Right ventricle myocardium inferior (tissue), 1 donor: ENCODE results near the gene APOBEC3F. TPM values are rescaled to one million over a fixed set of nuclear protein-coding genes. Genes with fewer than 3 reads are reported as not detected.
"Not testable (repeated sequence)": the region's sequence is repeated elsewhere in the genome, so short reads cannot be mapped to it uniquely, and the experiment has no call there.

Experiments
- ATAC-seq: fragments of 200-7000 bp; cut with Tn5 transposase; one replicate; pipeline ENCODE4 v1.9.1; 2020; ENCODE audit warnings: mild to moderate bottlenecking, moderate library complexity
- DNase-seq: peaks from one replicate; pipeline ENCODE4 v3.0.0; 2021; ENCODE audit errors: missing footprints
- intact Hi-C: fragments of 100-400 bp; cut with DNase I; formaldehyde crosslinking; loops from one replicate; pipeline ENCODE4 v1.11.0; 2022
- long read RNA-seq: library from polyadenylated mRNA; unstranded; transcript quantifications from one replicate; pipeline ENCODE4 v2.0.0, GENCODE V29; 2021
- total RNA-seq: library from RNA; stranded (reverse); fragmentation: NEBNext Ultra II Directional; extraction: Animal tissue kit (Norgen Biotek cat#: 25700); gene quantifications from one replicate; pipeline ENCODE4 v1.2.1, GENCODE V29; 2021
- donor health status: DM: no; HTN: yes; CAD: no; lungs with severe emphysema.

Gene APOBEC3F
- 6.7 TPM for total RNA-seq
- long read RNA-seq, partial matches to known transcripts: 1 of 1 reads
- long read RNA-seq, other reads (novel, unspliced or antisense): 0 of 1 reads

- DNase-seq (peak; percentile 78), ATAC-seq (peak; percentile 94)
- intact Hi-C loops: not testable (repeated sequence)
Measured at GRCh38 chr22:39040538-39041296, at the start of gene APOBEC3F. Gene APOBEC3F (plus strand): TSS chr22:39040864. CDS start chr22:39040961, 97 bp downstream.

- DNase-seq, intact Hi-C loops: not testable (repeated sequence)
- peak; percentile 56 for ATAC-seq
Measured at GRCh38 chr22:38992871-38993371, 47.7 kb upstream of the APOBEC3F start.

DNA sequence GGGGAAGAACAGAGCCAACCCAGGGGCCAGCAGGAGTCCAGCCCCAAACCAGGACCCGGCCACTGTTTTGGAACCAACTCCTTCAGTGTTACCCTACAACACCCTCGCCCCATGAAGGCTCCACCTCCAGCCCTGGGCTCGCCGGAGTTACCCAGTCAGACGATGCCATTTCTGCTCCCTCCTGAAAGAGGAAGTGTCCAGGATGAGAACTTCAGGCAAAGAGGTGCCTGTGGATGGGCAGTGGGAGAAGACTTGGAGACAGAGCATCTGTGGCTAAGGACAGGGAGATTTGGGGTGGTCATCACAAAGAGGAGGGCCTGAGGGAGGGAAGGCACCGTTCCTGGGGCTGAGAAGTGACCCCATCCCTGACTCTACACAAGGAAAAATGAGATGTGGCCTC, 44.6 kb upstream of the APOBEC3F start:
- intact Hi-C loops: loop anchor here (5.0 kb wide), 1 partner anchor 39 kb away; the partner anchor contains the start of gene APOBEC3A
- ATAC-seq: no peak
- no peak for DNase-seq

GRCh38 chr22:38997518-38997917, 43.1 kb upstream of the APOBEC3F start:
- DNase-seq: no peak
- intact Hi-C loops: loop anchor here (5.0 kb wide), 1 partner anchor 40 kb away; the partner anchor contains the start of gene APOBEC3A
- no peak for ATAC-seq

DNA sequence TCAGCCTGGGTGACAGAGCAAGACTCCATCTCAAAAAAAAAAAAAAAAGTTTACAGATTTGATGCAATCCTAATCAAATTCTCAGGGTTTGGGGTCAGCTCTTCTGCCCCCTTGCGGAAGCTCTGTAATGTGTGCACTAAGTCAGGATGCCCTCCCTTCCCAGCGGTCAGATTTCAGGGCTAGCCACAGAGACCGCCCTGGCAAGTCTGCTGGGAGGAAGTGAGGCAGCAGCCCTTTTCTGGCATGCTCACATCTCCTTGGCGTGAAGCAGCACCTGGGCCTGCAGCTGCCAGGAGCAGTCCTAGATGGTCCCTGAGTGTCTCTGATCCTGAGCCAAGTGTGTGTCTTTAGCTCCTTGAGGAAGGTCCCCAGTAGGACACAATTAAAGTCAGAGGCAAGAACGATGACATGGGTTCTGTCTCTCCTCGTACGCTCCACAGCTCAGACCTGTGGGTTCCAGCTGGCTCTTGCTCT, 37.5 kb upstream of the APOBEC3F start:
- ATAC-seq: peak; percentile 89
- peak; percentile 85 for DNase-seq
- intact Hi-C loops: loop anchor here (1.0 to 2.0 kb wide), 2 partner anchors 134 to 234 kb away; no protein-coding TSS in a partner anchor

- no peak for DNase-seq
- intact Hi-C loops: loop anchor here (5.0 kb wide), 1 partner anchor 110 kb away; no protein-coding TSS in a partner anchor
- ATAC-seq: no peak
Measured at GRCh38 chr22:39007177-39007576, 33.5 kb upstream of the APOBEC3F start.

DNA sequence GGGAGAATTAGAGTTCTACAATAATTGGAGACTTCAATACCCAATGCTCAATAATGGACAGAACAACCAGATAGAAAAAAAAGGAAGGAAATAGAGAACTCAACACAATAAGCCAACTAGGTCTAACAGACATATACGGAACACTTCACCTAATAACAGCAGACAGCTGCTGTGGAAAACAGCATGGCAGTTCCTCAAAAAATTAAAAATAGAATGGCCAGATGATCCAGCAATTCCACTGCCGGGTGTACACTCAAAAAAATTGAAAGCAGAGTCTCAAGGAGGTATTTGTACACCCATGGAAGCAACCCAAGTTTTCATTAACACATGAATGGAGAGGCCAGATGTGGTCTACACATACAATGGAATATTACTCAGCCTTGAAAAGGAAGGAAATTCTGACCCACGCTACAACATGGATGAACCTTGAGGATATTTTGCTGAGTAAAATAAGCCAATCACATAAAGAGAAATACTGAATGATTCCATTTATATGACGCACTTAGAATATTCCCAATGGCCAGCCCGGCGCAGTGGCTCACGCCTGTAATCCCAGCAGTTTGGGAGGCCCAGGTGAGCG, 32.3 kb upstream of the APOBEC3F start:
- DNase-seq, ATAC-seq: not testable (repeated sequence)
- intact Hi-C loops: loop anchor here (5.0 kb wide), 1 partner anchor 109 kb away; no protein-coding TSS in a partner anchor

DNA sequence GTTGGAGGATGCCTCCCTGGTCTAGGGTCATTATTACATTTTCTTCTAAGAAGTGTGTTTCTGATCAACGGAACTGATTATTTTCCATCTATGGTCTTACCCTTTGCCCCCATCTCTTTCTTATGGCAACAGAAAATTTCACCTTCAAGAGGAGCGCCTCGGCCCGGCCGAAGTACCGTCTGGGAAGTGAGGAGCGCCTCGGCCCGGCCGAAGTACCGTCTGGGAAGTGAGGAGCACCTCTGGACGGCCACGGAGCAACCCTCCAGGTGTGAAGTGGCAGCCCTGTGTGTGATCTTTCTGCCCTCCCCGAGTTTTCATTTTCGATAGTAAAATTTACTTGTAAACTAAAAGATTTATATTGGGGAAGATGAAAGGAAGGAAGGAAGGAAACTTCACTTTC, 29.7 kb upstream of the APOBEC3F start:
- no peak for DNase-seq
- intact Hi-C loops: no loop called here
- ATAC-seq: no peak

- ATAC-seq: no peak
- intact Hi-C loops: no loop called here
- no peak for DNase-seq
Measured at GRCh38 chr22:39012533-39013511, 27.8 kb upstream of the APOBEC3F start.

DNA sequence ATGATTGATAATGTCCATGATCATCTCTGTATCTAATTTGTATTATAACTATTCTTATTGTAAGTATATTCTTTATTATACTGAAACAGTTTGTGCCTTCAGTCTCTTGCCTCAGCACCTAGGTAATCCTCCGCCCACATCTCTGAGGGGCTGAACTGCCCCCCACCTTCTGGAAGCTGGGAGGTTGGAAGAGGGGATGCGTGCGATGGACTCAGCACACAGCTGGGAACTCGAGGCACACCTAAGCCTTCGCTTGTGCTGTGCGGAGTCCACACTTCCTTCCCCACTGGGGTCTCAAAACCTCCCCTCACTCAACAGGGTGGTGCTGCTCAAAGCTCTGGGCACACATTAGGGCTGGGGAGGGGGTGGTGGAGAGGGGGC, 27.1 kb upstream of the APOBEC3F start:
- intact Hi-C loops, DNase-seq: not testable (repeated sequence)
- peak; percentile 28 for ATAC-seq

GRCh38 chr22:39013942-39014722, 26.5 kb upstream of the APOBEC3F start, which contains the start of gene APOBEC3C:
Gene APOBEC3C (plus strand): TSS chr22:39014257. CDS start chr22:39014363, 106 bp downstream.
- ATAC-seq (peak; percentile 98), DNase-seq (peak; percentile 87)
- intact Hi-C loops: no loop called here

- DNase-seq, intact Hi-C loops, ATAC-seq: not testable (repeated sequence)
Measured at GRCh38 chr22:39014723-39015121, 25.9 kb upstream of the APOBEC3F start.

- ATAC-seq (no peak), DNase-seq (no peak)
- intact Hi-C loops: no loop called here
Measured at GRCh38 chr22:39016592-39016991, 24.1 kb upstream of the APOBEC3F start.

GRCh38 chr22:39017596-39018365, 22.9 kb upstream of the APOBEC3F start:
- ATAC-seq: no peak
- intact Hi-C loops: no loop called here

GRCh38 chr22:39020021-39020651, 20.5 kb upstream of the APOBEC3F start:
- DNase-seq, intact Hi-C loops: not testable (repeated sequence)
- peak; percentile 1 for ATAC-seq

More at GRCh38 chr22:39017596-39018365, 22.9 kb upstream of the APOBEC3F start:
- DNase-seq: no peak

- intact Hi-C loops: no loop called here
- ATAC-seq: peak; percentile 12
- DNase-seq: no peak
Measured at GRCh38 chr22:39021552-39022250, 19.0 kb upstream of the APOBEC3F start.
